Smooth muscle cell of the brain vasculature (primary cell): ENCODE data around the gene SOHLH1.

ENCODE experiments used
- DNase-seq: peaks from one replicate; pipeline ENCODE4 v3.0.0-alpha.2; 2012; ENCODE audit warnings: low read depth, low spot score

The SOHLH1 gene

GRCh38 chr9:135661816-135662560, 37.3 kb downstream of the SOHLH1 start:
- no peak for DNase-seq

GRCh38 chr9:135660407-135660806, 38.9 kb downstream of the SOHLH1 start:
- DNase-seq: no peak

- no peak for DNase-seq
Measured at GRCh38 chr9:135659252-135659651, 40.0 kb downstream of the SOHLH1 start.

GRCh38 chr9:135657416-135657815, 41.9 kb downstream of the SOHLH1 start:
- DNase-seq: no peak

GRCh38 chr9:135655317-135655716, 44.0 kb downstream of the SOHLH1 start:
- no peak for DNase-seq

GRCh38 chr9:135650408-135650807, 48.9 kb downstream of the SOHLH1 start:
- no peak for DNase-seq

GRCh38 chr9:135649508-135649907, 49.8 kb downstream of the SOHLH1 start:
- no peak for DNase-seq

GRCh38 chr9:135648494-135649410, 50.5 kb downstream of the SOHLH1 start:
- DNase-seq: no peak

GRCh38 chr9:135647884-135648283, 51.4 kb downstream of the SOHLH1 start:
- DNase-seq: no peak

GRCh38 chr9:135644631-135645218, 54.6 kb downstream of the SOHLH1 start:
- no peak for DNase-seq
